Measurements from ENCODE around the gene TMEM114.
"Not testable (repeated sequence)": the region's sequence is repeated elsewhere in the genome, so short reads cannot be mapped to it uniquely, and the experiment has no call there.

Gene TMEM114

DNA sequence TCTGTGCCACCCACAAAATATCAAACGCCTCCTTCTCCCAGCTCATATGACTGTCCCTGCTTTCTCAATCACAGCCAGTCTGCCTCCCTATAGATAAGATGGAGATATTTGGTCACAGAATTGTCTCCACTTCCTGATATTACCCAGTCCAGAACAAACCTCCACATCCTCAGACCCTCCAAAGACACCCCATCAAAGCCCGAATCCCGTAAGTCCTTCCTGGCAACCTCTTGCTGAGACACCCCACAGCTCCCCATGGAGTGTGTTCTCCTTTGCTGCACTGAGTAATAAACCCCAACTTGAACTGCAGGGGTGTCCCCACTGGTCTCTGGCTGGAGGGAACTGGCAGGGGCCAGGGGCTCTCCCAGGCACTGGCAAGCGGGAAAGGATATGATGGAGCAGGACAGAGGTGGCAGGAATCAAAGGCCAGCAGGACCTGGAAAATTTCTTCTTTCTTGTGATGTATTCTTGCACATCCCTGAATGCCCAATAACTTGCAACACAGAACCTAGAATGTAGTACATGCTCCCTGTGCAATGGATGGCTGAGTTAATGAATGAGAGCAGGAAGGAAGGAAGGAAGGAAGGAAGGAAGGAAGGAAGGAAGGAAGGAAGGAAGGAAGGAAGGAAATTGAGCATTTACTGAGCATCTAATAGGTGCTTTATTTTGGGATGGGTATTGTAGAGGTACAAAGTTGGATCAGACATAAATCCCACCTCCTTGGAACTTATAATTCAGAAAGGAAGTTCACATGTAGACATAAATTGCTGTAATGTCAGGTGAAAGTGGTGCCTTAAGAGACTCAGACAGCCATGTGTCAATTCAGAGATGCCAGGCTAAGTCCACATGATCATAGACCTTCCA is 13.9 kb downstream of the TMEM114 start:
- no peak for DNase-seq (ENCODE audit: low read depth in 2 of 2)

DNA sequence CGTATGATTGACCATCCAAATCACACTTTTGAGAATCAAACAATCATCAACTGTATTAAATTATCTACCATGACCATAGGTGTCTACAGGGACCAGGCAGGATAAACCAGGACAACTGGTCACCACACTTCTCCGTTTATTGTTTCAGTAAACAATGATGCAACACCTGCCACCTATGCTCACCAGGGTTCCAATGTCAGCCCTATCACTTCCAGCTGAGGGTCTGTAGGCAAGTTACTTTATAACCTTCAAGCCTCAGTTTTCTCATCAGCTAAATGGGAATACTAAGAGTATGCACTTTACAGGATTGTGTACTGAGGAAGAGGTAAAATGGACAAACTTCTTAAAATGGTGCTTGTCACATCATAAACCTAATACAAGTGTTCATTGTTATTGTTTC is 14.9 kb downstream of the TMEM114 start:
- no peak for DNase-seq (ENCODE audit: low read depth in 2 of 2)

DNA sequence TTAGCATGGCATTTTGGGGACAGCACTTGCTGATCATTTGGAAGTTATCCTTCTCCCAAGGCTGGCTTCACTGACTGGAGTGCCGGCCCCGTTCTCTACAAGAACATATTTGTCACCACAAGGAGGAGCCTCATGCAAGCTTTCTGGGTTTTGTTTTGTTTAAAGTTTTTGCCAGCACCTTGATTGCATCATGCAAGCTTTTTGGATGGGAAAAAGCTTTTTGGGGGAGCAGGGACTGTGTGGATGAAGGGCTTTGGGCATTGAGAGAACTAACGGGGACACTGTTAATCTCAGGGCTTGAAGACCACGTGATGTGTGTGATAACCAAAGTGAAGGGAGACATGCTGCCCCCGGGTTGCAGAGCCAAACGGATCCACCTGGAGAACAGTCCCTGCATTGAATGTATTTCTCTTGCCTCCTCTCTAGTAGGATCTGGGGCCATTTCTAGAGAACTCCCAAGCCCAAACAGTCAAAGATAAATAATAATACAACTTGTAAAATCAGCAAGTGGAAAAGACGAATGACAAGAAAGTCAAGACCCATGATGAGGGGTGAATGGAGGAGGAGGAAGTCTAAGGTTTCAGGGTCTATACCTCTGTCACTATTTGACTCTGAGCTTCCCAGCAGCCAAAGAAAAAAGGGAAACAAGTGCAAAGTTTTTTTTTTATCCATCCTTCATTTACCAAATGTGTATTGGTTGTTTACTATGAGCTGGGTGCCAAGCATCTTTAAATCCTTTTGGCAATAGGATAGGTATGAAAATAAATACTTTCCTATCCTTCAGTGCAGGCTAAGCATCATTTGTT is 17.2 kb downstream of the TMEM114 start:
- no peak for DNase-seq (ENCODE audit: low read depth in 2 of 2)

DNA sequence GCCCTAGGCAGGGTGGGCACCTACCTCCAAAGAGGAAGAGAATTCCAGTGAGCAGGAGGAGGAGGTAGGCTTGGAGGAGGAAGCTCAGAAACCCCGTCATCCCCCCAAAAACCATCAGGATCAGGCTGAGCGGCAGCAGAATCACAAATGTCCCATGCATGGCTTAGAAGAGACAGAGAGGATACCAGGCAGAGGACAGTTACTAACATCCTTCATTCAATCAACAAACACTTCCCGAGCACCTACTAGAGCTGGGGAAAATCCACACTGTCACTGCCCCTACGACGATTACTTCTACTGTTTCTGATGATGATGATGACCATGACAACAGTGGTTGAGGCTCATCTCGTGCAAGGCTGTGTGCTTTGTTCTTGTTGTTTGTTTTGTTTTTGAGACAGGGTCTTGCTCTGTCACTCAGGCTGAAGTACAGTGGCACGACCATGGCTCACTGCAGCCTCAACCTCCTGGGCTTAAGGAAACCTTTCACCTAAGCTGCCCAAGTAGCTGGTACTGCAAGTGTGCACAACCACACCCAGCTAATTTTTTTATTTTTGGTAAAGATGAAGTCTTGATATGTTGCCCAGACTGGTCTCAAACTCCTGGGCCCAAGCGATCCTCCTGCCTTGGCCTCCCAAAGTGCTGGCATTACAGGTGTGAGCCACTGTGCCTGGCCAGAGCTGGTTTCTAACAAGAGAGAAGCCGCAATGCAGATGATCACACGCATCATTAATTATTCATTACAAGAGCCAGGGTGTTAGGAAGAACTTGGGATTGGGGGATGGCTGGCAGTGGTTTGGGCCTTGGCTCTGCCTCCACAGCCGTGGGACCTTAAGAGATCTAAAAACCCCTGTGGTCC is 18.0 kb downstream of the TMEM114 start:
- DNase-seq (ENCODE audit: low read depth in 2 of 2) = no peak

DNA sequence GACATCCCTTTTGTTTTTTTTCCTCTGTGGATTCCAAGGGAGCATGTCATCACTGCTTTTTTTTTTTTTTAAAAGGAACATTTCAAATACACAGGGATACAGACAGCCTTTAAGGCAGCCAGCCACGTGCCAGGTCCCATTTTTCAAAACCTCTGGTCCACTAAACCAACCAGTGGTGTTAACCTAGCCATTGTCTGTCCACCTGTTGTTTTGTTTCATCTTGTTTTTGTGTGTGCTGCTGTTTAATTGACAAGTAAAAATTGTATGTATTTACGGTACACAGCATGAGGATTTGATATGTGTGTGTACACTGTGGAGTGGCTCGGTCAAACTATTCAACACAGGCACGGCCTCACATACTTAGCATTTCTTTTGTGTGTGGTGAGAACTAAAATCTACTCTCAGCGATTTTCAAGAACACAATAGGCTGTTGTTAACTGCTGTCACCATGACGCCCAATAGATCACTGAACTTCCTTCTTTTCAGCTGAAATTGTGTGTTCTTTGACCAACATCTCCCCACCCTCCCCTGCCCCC is 19.2 kb downstream of the TMEM114 start:
- no peak for DNase-seq (ENCODE audit: low read depth in 2 of 2)

DNA sequence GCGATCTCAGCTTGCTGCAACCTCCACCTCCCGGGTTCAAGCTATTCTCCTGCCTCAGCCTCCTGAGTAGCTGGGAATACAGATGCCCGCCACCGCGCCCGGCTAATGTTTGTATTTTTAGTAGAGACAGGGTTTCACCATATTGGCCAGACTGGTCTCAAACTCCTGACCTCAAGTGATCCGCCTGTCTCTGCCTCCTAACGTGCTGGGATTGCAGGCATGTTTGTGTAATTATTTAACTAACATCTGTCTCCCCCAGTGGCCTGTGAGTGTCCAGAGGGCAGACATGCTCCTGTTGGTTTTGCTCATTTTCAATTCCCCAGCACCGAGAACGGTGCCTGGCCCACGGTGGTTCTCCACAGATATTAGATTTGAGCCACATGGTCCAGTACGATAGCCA is 19.9 kb downstream of the TMEM114 start:
- DNase-seq (ENCODE audit: low read depth in 2 of 2) = not testable (repeated sequence)

DNA sequence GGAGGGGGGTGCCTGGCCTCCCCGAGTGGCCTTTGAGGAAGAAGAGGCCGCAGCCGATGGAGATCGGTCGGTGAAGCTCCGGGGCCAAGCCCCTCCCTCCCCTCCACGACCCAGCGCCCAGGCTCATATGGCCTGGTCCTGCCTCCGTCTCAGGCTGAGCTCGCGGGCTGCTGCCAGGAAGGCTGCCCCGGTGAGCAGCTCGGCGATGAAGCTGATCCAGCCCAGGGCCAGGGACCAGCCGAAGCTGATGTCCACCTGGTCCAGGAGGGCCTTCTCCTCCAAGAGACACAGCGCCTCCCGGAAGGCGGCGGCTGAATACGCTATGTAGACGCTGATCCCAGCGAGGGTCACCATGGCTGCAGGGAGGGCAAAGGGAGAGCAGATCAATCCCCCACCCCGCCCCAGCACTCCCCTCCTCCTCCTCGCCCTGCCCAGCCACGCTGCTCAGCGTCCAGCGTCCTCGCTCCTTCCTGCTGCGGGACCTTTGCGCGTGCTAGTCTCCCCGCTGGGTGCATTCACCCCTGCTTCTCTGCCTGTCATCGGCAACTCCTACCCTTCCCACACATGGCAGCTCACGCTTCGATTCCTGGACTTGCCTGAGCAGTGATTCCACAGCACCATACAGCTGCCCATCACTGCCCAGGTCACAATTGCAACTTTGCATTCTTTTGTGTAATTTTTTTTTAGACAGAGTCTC is 20.5 kb downstream of the TMEM114 start:
- no peak for DNase-seq (ENCODE audit: low read depth in 2 of 2)

GRCh38 chr16:8568231-8568617 is 22.1 kb downstream of the TMEM114 start:
- DNase-seq (ENCODE audit: low read depth in 2 of 2) = no peak

- peak; percentile 65 to 68 for DNase-seq (ENCODE audit: low read depth in 2 of 2)
Observed at GRCh38 chr16:8567355-8568230, 22.7 kb downstream of the TMEM114 start.

DNA sequence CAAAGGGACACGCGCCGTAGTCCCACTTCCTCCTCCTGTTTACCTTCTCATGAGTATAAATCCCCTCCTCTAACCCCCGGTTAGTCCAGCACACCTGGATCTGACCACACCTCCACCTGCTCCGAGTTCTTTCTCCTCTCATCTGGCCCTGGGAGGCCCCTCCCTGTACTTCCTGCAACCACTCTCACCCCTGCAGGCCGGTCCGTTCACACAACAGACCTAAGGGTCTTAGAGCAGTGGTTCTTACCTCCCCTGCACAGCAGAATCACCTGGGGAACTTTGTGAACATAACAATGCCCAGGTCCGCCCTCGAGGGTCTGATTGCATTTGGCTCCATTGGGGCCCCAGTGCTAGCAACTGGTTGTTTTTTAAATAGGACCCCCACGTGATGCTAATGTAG is 24.8 kb downstream of the TMEM114 start:
- no peak for DNase-seq (ENCODE audit: low read depth in 2 of 2)

DNA sequence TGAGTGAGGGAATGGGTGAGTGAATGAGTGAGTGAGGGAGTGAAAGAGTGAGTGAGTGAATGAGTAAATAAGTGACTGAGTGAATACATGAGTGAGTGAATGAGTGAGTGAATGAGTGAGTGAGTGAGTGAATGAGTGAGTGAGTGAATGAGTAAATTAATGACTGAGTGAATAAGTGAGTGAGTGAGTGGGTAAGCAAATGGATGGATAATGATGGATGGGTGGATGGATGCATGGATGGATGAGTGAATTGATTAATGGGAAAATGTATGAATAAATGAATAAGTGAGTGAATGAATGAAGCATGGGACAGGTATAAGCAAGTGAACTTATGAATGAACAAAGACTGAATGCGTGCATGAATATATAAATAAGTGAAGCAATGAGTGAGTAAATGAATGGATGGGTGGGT is 25.4 kb downstream of the TMEM114 start:
- no peak for DNase-seq (ENCODE audit: low read depth in 2 of 2)

- DNase-seq (ENCODE audit: low read depth in 2 of 2) = not testable (repeated sequence)
Observed at GRCh38 chr16:8563944-8564540, 26.3 kb downstream of the TMEM114 start.

GRCh38 chr16:8561496-8561895 is 28.8 kb downstream of the TMEM114 start:
- DNase-seq (ENCODE audit: low read depth in 2 of 2) = no peak

DNA sequence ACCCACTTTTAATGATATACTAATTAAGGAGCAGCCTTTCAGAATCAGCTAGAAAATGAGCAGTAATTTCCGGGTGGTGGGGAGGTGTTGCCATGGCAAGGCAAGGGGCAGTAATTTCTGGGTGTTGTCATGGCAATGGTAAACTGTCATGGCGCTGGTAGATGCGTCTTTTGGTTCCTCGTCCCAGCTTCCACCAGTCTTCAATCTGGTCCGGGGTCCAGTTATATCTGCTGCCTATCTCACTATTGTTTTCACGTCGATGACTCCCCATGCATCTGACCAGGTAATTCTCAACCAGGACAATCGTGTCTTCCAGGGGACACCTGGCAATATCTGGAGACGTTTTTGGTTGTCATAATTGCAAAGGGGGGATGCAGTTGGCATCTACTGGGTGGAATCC is 34.9 kb downstream of the TMEM114 start:
- no peak for DNase-seq (ENCODE audit: low read depth in 2 of 2)

DNA sequence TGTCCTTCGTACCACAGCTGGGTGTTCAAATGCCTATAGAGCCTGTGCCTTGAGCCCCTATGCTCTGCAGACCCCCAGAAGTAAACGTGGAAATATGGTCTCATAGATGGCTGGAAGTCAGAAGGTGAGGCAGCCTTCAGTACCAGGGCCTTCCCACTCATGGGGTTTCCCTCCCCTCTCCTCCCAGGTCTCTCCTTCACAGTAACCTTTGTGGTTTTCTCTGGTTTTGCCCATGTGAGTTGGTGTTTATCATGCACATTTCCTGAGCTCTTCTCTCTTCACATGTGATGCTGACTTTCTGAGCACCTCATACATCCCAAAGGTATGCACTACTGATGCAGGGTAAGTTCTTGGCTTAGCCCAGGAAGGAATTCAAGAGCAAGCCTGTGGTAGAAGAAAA is 35.4 kb downstream of the TMEM114 start:
- no peak for DNase-seq (ENCODE audit: low read depth in 2 of 2)

- DNase-seq (ENCODE audit: low read depth in 2 of 2) = no peak
Observed at GRCh38 chr16:8554022-8554421, 36.3 kb downstream of the TMEM114 start.

DNA sequence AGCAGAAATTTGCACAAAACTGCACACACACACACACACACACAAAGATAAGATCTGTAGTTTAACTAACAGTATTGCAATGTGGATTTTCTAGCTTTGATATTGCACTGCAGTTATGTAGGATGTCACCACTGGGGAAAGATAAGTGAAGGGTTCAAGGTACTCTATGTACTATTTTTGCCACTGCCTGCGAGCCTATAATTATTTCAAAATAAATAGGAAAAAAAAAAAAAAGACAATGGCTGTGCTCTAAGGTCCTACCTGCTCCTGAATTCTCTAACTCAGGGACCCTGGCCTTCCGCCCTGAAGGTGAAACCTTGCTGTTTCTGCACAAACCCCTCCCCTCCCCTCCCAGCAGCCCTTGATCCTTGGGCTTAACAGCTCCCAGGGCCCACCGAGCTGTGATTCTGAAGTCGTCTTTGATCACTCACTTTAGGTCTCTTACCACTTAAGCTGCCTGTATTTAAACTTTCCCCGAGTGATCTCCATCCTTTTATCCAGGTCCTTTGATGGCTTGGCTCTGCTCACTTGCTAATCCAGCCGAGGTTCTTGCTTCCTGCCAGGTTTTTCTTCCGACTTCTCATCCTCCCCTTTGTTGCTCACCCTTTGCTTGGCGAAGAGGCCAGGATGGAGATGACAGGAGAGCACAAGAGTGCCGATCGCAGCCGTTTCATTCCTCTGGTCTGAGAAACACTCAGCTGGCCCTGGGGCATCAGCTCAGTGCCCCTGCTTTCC is 37.7 kb downstream of the TMEM114 start:
- no peak for DNase-seq (ENCODE audit: low read depth in 2 of 2)

DNA sequence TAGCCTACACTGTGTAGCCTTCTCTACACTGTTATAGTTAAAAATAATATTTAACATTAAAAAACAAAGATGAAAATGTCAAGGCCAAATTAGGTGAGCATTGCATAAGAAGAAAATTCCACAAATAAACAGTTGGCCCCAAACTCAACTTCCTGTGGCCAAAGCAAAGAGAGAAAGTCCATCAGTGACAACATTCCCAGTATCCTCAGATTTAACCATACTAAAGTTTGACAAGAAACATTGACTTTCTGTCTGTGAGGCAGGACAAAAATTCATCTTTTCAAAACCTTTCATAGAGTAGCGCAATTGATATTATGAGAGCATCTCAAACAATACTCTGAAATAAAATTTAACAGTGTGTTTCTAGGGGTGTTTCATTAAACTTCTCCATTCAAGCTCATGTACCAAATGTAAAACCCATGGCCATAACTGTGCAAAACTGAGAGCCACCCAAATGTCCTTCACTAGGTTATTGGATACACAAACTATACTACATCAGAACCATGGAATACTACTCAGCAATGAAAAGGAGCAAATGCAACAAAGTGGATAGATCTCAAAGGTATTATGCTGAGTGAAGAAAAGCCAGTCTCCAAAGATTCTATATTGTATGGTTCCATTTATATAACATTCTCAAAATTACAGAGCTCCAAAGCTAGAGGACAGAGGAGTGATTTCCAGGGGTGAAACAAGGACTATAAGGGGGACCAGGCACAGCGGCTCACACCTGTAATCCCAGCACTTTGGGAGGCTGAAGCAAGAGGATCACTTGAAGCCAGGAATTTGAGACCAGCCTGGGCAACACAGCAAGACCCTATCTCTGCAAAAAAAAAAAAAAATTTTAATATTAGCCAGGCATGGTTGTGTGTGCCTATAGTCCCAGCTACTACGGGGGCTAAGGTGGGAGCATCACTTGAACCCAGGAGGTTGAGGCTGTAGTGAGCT is 38.7 kb downstream of the TMEM114 start:
- DNase-seq (ENCODE audit: low read depth in 2 of 2) = no peak

Measured in stimulated activated CD4-positive, alpha-beta T cell treated with anti-CD3 and anti-CD28 coated beads, Interleukin-15, amount 100 ng/mL, for 48 hours (primary cell).